GM19193 (cell line): ENCODE results near the gene HIP1.
"Not testable (repeated sequence)": the region's sequence is repeated elsewhere in the genome, so short reads cannot be mapped to it uniquely, and the experiment has no call there.

Experiments
- POLR2A ChIP-seq: IDR thresholded peaks from 4 replicates; pipeline ENCODE4 v1.6.1; 2011; ENCODE audit not compliant: insufficient read depth, insufficient read length; ENCODE audit errors: extremely low read depth

HIP1 gene

DNA sequence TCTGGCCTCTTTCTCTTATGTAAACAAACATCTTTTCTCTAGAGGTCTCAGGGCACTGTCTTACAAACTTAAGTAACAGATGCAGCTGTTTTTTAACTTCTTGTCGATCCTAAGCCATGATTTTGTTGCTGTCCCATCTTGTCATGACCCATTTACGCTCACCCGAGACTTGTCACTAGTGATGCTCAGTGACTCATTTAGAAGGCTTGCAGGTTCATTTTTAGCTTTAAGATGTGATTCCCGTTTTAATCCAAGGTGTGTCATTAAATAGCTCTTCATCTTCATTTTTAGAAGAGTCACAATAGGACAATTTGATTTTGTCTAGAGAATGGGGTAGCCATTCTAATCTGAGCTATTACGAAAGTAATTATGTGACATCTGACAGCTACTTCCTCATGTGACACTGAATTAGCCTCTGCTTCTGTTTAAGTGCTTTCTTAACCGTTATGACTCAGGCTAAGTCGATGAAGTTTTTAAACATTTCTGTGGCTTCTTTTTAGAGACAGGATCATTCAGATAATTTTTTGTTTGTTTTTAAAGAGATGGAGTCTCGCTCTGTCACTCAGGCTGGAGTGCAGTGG lies 203.9 kb downstream of the HIP1 start:
- no peak for TF ChIP-seq POLR2A

DNA sequence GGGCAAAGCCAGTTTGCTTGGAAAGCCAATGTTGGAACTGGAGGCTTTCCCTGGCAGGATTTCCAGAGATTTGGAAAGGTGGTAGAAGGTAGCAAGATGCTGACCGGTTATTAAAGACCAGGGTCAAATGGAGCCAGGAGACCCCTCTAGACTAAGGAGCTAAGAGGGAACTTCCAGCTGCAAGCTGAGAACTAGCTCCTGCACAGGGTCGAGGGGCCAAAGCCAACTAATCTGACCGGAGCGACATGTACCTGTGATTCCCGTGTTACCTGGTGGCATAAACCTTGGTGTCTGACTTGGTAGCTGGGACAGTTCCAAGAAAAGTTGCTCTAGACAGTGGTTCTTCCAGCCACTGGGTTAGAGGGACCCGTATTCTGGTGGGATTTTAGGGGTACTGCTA lies 204.8 kb downstream of the HIP1 start:
- no peak for TF ChIP-seq POLR2A

DNA sequence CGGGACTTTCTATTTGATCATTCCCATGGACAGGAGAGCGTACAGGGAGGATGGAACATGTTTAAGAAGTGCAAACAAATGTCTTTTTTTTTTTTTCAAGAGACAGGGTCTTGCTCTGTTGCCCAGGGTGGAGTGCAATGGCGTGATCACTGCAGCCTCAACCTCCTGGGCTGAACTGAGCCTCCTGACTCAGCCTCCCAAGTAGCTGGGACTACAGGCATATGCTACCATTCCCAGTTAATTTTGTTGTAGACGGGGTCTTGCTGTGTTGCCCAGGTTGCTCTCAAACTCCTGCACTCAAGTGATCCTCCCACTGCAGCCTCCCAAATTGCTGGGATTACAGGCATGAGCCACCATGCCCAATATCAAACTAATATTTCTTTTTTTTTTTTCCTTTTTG lies 206.1 kb downstream of the HIP1 start:
- TF ChIP-seq POLR2A, result no peak

DNA sequence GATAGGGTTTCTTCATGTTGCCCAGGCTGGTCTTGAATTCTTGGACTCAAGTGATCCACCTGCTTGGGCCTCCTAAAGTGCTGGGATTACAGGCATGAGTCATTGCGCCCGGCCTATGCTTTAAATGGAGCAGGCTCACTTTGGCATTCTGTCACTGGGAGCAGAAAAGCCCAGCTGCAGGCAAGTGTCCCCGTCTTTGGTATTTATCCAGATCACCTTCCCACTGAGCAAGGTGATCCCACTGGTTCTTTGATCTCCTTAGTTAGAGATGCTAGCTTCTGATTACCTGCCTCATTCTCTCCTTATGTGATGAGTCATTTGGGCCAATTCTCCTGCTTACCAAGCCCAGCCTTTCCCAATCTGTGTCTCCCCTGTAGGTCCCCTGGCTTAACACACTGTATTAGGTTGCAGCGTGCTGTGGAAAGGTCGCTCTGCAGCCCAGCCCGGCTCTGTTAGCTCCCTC lies 207.4 kb downstream of the HIP1 start:
- TF ChIP-seq POLR2A, result no peak

DNA sequence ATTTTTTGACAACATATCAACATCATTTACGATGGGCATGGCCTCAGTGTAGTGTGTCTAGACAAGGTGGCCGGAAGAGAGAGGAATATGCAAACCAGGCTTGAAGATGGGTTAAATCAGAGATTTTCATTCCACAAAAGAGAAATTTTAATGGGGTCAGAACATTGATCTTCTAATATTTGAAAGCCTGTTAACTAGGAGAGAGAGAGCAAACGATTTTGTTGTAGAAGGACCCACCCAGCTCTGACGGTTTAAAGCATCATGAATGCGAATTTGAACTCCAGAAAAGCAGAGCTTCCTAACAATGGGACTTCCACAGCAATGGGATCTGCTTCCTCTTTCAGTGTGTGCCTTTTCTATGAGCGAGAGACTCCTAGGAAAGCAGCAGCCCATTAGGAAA lies 246.7 kb downstream of the HIP1 start, which contains the start of gene SPDYE5:
SPDYE5 (plus strand) TSS at position 301 of the 400 bp plus-strand sequence. CDS start 1,728 bp downstream, outside the sequence.
- not testable (repeated sequence) for TF ChIP-seq POLR2A

DNA sequence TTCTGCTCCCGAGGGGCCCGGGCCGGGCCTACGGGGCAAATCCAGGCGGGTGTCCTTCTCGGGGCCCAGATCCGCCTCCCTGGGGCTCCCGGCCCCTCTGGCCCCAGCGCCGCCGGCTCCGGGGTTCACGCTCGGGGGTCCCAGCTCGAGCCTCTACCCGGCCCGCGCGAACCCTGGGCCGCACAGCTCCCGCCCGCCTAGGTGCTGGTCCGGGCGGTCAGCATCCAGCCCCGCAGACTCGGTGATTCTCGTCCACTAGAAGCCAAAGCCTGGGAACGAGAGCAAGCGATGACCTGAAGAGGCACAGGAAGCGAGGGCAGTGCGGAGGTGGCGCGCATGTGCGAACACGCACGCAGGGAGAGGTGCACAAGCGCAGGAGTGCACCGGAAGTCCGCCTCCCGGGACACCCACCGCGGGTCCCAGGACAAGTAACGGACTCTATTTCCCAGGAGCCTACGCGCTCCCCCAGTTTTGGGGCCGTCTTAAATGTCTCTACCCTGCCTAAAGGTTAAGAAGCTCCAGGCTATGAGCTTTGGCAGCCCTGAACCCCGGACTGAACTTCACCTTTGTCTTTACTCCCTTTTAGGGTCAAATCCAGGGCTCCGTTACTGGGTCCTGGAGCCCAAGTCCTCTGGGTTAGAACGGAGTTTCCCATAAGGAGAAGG lies 252.6 kb downstream of the HIP1 start, which contains the start of gene POM121C:
POM121C (minus strand) TSS at position 321 of the 665 bp plus-strand sequence. CDS start 44,803 bp downstream, outside the sequence.
- TF ChIP-seq POLR2A, result peak; percentile 65
